Progenitor cell of endocrine pancreas (in vitro differentiated cells): ENCODE results near the gene VEPH1. TPM values are rescaled to one million over a fixed set of nuclear protein-coding genes. Genes with fewer than 3 reads are reported as not detected.

ENCODE experiments used
- DNase-seq: peaks from one replicate; pipeline ENCODE4 v3.0.0; 2021; ENCODE audit warnings: low spot score; ENCODE audit not compliant: unreplicated experiment
- H3K27ac Mint-ChIP-seq: 2 replicates; pipeline ENCODE4 v1.8.0; 2021; ENCODE audit warnings: mild to moderate bottlenecking, moderate library complexity, mixed read lengths
- H3K27me3 Mint-ChIP-seq: 2 replicates; pipeline ENCODE4 v1.8.0; 2021; ENCODE audit warnings: mixed read lengths
- H3K36me3 Mint-ChIP-seq: 2 replicates; pipeline ENCODE4 v1.8.0; 2022; ENCODE audit warnings: mixed read lengths; ENCODE audit not compliant: insufficient read depth
- H3K4me1 Mint-ChIP-seq: 2 replicates; pipeline ENCODE4 v1.8.0; 2021; ENCODE audit warnings: low read depth, mixed read lengths
- H3K4me3 Mint-ChIP-seq: 2 replicates; pipeline ENCODE4 v1.8.0; 2021; ENCODE audit warnings: low read depth, mild to moderate bottlenecking, moderate library complexity, mixed read lengths
- H3K9me3 Mint-ChIP-seq: 2 replicates; pipeline ENCODE4 v1.8.0; 2021; ENCODE audit warnings: low read depth, mixed read lengths
- CTCF ChIP-seq: fragments of 200-600 bp; sonication (generic); IDR thresholded peaks from one replicate; pipeline ENCODE4 v1.5.0; 2021; ENCODE audit warnings: antibody characterized with exemption, mild to moderate bottlenecking; ENCODE audit not compliant: unreplicated experiment
- total RNA-seq: library from RNA; stranded (reverse); gene quantifications from 2 replicates; pipeline ENCODE4 v1.2.1, GENCODE V29; 2021

Gene VEPH1
- total RNA-seq, 1 donor from 2014 or later: 12.3 TPM

- no peak for TF ChIP-seq CTCF
- no peak for DNase-seq
- Mint-ChIP-seq H3K36me3 (no peaks in the 10 kb centered on the region), H3K9me3 (no peaks in the 10 kb centered on the region), H3K4me1 (no peaks in the 10 kb centered on the region), H3K27ac (no peak overlapping the region), H3K27me3 (no peaks in the 10 kb centered on the region), H3K4me3 (no peak overlapping the region)
Measured at GRCh38 chr3:157280354-157280753, 222.9 kb downstream of the VEPH1 start.

GRCh38 chr3:157279237-157279636, 224.0 kb downstream of the VEPH1 start:
- DNase-seq: no peak
- H3K27ac Mint-ChIP-seq: no peak overlapping the region
- no peak for TF ChIP-seq CTCF
- H3K36me3 Mint-ChIP-seq: no peaks in the 10 kb centered on the region
- H3K4me3 Mint-ChIP-seq: no peak overlapping the region
- no peaks in the 10 kb centered on the region for H3K27me3 Mint-ChIP-seq
- no peaks in the 10 kb centered on the region for H3K4me1 Mint-ChIP-seq
- H3K9me3 Mint-ChIP-seq: no peaks in the 10 kb centered on the region

- Mint-ChIP-seq H3K36me3 (no peaks in the 10 kb centered on the region), H3K9me3 (no peaks in the 10 kb centered on the region), H3K4me1 (no peaks in the 10 kb centered on the region), H3K27ac (no peak overlapping the region), H3K27me3 (no peaks in the 10 kb centered on the region), H3K4me3 (no peak overlapping the region)
- TF ChIP-seq CTCF: no peak
- no peak for DNase-seq
Measured at GRCh38 chr3:157276801-157277200, 226.4 kb downstream of the VEPH1 start.

- Mint-ChIP-seq H3K4me3 (no peak overlapping the region), H3K27ac (no peak overlapping the region), H3K4me1 (peaks cover 2% of the 10 kb centered on the region), H3K36me3 (no peaks in the 10 kb centered on the region), H3K9me3 (no peaks in the 10 kb centered on the region), H3K27me3 (no peaks in the 10 kb centered on the region)
- TF ChIP-seq CTCF: no peak
- DNase-seq: no peak
Measured at GRCh38 chr3:157275832-157276231, 227.4 kb downstream of the VEPH1 start.

- Mint-ChIP-seq H3K9me3 (no peaks in the 10 kb centered on the region), H3K4me3 (no peak overlapping the region), H3K36me3 (no peaks in the 10 kb centered on the region), H3K4me1 (peaks cover 2% of the 10 kb centered on the region), H3K27me3 (no peaks in the 10 kb centered on the region), H3K27ac (no peak overlapping the region)
- TF ChIP-seq CTCF: no peak
- DNase-seq: no peak
Measured at GRCh38 chr3:157274644-157275137, 228.5 kb downstream of the VEPH1 start.
